NCI-H1436 treated with DMSO at 0.1 percent for 48 hours (cell line): Measurements from ENCODE around the gene GGCX.

Experiments used
- DNase-seq: peaks from one replicate; lab custom pipeline; 2025; lab: John Stamatoyannopoulos, UW

Gene GGCX

DNA sequence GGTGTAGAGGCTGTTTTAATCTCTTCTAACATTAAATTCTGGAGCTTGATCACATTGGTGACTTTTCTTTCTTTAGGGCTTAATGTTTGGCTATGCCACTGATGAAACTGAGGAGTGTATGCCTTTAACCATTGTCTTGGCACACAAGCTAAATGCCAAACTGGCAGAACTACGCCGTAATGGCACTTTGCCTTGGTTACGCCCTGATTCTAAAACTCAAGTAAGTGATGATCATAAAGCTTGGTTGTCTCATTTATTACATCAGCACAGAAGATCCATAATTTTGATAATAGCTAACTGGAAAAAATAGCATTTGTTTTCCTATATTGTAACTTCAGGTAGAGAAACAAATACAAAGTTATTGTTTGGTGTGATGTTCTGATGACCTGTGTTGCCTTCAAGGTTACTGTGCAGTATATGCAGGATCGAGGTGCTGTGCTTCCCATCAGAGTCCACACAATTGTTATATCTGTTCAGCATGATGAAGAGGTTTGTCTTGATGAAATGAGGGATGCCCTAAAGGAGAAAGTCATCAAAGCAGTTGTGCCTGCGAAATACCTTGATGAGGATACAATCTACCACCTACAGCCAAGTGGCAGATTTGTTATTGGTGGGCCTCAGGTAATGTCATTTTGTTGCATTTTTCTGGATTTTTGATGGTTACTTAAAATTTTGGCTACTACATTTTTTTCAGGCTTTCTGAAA is 19.4 kb downstream of the GGCX start:
- DNase-seq, result no peak

DNA sequence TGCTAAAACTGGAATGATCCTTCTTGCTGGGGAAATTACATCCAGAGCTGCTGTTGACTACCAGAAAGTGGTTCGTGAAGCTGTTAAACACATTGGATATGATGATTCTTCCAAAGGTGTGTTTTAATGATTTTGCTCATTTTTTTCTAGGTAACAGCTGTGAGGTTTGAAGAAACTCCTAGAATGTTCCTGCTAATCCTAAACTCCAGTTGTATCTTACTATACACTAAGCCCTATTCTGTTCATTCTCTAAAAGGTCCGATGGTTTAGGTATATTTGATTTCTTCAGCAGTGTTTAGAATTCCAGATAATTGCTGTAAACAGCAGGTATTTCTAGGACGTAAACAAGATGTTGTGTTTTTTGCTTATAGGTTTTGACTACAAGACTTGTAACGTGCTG is 20.0 kb downstream of the GGCX start:
- DNase-seq, result no peak

DNA sequence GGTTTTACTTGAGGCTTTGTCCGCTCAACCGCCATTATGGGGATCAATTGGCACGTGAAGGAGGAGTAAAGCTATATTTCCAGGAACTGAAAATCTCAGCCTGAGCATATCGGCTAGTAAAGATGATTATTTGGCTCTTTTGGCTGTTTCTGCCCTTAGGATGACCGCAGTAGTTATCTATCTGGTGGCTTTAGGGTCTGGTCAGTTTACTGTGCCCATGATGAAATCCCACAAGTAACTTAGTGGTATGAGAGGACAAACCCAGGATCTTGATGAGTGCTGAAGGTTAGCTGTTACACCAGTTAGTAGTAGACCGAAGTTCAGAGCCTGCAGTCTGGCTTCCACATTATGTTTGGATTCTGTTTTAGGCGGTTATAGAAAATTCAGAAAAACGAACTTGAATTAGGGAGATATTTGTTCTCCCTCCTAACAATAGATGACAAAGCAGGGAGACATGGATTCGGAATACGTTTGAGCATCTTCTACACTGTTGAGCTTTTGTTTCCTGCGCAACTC is 21.1 kb downstream of the GGCX start:
- DNase-seq, result no peak

DNA sequence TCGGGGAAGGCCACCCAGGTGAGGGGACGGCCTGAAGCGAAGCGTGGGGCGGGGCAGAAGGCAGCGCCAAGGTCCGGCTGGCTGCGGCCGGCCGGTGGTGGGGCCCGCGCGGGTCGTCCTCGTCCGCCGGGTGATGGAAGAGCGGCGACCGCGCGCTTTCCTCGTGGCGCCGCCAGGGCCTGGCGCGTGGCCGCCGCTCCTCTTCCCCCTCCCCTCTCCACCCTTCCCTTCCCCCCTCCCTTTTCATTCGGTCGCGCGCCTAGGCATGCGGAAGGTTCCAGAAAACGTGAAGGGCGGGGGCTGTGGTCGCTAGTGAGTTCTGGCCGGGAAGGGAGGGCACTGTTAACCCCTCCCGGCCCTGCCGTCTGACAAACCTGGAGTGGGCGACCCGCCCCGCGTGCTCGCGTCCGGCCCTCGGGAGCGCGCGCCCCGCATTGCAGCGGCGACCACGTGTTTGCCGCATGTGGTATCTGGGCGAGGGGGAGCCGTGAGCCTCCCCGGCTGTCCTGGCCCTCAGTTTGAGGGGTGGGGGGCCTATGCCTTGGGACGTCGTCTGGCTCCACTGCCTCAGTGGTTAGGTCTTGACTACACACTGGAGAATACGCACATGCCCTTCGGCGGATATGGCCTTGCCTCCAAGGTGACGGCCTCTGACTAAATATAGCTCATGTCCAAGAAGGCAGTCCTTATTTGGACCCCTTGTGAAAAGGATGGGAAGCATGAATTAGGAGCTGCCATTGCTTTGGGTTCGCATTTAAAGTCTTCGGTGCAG is 21.7 kb downstream of the GGCX start:
- no peak for DNase-seq

DNA sequence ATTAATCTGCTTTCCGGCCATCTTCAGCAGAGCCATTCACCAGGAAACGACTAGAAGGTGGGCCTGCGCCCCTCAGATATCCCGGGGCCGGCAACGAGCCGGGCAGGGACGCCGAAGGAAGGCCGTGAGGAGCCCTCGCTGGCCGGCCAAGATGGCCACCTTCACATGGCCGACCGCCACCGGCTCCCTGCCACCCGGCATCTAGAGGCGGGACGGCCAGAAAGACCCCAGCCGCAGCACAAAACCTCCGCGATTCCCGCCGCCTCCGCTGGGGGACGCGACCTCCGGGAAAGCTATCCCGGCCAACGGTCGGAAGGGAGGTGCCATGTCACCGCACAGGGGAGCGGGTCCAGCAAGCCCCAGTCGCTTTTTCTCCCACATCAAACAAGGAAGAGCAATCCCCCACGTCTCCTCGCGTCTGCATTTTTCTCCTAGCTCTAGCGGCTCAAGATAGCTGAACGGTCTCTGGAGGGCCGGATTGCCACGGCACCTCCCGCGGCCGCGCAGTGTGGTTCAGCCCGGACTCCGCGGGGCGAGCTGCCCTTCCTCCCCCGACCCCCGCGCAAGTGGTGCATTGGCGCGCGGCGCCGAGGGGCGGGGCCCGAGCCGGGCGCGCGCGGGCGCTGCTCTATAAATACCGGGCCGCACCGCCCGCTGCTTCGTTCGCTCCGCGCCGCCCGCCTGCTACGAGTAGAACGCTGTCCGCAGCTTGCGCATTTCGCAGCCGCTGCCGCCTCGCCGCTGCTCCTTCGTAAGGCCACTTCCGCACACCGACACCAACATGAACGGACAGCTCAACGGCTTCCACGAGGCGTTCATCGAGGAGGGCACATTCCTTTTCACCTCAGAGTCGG is 22.6 kb downstream of the GGCX start, which contains the start of gene MAT2A:
MAT2A (plus strand) TSS at position 662 of the 854 bp plus-strand sequence; CDS start at position 782, 120 bp downstream.
- DNase-seq, result peak; percentile 53

DNA sequence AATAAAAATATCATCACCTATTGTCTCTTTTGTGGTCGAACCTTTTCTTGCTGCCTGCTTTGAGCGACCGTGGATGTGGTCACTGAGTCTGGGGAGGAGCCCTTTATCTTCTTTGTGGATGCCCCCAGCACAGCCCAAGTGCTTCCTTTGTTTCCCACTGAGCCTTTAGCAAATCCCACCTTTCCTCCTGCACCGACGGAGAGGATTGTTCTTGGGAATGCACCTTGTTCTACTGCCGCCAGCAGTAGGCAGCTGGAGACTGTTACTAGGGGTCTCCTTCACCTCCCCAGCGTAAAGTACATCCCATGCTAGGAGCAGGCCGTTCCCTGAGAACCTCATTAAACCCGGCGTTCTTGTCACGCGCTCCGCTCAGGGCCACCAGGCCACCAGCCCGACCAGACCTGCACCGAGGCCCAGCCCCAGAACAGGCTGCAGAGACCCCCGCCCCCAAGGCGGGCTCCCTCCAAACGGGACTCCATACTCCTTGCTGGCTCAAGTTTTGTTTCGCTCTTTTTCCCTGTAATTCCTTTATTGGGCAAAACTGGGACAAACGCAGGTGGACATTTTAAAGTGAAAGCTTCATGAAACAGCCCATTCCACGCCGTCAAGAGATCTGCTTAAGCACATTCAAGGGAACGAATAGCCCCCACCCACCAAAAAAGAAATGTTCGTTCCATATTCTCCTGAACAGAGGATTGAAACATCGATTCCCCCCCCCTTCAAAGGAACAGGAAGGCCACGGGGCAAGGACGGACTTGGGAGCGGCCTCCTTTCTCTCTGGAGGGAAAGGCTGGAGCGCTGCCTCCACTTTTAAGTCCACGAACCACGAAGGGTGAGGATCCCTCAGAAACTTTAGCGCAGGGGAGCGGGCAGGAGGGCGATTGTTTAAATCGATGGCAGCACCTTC is 23.4 kb downstream of the GGCX start:
- DNase-seq, result no peak

DNA sequence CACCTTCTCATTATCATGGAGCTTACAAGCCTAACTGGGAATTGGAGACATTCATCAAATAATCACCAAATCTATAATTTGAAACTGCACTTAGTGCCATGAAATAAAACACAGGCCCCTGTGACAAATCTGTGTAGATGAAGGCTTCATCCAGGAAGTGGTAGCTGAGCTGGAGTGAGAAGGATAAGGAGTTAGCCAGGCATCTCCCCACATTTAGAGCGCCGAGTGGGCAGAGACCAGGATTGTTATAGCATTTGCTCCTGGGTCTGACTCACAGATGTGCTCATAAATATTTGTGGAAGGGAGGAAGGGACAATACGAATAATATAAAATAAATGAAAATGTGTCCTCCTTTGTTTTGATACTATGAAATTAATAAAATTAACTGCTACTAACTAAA is 24.8 kb downstream of the GGCX start:
- no peak for DNase-seq

DNA sequence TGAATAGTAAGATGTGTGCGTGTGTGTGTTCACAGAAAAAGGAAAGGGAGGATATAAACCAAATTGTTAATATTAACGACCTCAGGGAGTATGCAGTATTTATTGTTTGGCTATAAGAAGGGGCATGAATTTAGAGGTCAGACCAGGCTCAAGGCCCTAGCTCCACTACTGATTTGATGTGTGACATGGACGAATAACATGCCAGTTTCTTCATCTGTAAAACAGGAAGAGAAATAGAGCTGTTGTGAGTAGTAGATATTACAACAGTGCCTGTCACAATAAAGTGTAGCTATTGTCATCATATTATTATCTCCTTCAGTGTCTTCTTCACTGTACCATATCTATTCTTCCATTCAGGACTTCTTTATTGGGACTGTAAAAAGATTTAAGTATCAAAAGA is 26.4 kb downstream of the GGCX start:
- DNase-seq, result no peak

DNA sequence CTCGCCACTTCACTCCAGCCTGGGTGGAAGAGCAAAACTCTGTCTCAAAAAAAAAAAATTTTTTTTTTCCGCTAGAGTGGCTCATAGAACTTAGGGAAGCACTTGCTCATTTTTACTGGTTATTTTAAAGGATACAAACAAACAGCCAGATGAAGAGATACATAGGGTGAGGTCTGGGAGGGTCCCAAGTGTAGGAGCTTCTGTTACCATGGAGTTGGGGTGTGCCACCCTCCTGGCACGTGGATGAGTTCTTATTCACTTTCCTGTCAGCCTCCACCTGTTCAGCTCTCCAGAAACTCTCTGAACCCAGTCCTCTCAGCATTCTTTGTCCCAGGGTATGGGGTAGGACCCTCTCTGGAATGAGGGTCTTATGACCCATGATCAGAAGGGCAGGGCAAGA is 27.2 kb downstream of the GGCX start:
- no peak for DNase-seq

DNA sequence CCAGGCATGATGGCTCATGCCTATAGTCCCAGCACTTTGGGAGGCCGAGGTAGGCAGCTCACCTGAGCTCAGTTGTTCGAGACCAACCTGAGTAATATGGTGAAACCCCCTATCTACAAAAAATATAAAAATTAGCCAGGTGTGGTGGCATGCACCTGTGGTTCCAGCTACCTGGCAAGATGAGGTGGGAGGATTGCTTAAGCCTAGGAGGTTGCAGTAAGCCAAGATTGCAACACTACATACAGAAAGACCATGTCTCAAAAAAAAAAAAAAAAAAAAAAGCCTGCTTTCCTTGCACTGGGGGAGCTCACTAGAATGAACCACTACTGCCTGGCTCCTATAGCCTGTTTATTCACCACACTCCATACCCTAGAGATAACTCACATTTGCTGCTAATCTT is 29.7 kb downstream of the GGCX start:
- no peak for DNase-seq

DNA sequence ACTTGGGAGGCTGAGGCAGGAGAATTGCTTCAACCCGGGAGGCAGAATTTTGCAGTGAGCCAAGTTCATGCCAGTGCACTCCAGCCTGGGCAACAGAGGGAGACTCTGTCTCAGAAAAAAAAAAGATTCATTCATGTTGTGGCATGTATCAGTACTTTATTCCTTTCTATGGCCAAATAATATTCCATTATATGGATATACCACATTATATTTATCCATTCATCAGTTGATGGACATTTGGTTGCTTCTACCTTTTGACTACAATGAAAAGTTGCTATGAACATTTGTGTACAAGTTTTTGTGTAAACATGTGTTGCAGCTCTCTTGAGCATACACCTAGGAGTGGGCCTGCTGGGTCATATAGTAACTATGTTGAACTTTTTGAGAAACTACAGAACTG is 31.5 kb downstream of the GGCX start:
- no peak for DNase-seq

DNA sequence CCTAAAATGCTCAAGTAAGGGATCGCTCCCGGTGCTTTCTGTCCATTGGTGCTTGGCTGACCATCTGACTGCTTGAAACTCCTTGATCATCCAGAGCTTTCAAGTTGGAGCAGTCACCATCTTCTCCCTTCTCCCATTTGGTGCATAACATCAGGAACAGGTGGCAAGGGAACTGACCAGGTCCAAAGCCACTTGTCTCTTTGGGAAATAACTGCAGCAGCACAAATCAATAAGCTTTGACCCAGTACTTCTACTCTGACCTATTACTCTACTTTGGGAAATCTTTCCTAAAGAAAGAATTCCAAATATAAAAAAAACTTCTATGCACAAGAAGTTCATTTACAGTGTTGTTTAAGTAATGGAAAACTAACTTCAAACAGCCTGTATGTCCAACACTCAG is 32.9 kb downstream of the GGCX start:
- DNase-seq, result no peak

DNA sequence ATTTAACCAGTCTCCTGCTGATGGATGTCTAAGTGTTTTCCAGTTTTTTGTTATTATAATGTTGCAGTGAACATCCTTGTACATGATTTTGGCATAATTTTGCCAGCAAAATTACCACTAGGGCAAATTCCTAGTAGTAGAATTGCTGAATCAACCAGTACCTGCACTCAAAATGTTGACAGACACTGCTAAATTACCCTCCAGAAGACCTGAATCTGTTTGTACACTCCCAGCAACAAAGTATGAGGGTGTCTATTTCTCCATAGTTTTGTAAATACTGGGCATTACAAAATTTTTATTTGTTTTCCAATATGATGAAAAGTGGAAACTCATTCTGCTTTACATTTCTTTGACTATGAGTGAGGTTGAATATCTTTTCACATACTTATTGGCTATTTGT is 33.5 kb downstream of the GGCX start:
- DNase-seq, result no peak

DNA sequence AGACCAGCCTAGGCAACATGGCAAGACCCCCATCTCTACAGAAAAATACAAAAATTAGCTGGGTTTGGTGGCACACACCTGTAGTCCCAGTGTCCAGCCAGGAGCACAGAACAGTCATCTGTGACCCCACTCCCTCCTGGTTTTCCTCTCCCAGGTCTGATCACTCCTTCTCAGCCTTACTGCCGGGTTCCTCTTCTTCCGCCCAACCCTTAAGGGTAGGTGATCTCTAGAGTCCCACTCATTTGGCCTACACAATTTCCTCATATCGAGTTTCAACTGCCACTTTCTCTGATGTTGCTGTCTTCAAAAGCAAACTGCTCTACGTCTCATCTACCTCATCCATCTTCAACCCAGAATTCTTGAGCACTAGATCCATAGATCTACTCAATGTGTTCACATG is 35.7 kb downstream of the GGCX start:
- no peak for DNase-seq

DNA sequence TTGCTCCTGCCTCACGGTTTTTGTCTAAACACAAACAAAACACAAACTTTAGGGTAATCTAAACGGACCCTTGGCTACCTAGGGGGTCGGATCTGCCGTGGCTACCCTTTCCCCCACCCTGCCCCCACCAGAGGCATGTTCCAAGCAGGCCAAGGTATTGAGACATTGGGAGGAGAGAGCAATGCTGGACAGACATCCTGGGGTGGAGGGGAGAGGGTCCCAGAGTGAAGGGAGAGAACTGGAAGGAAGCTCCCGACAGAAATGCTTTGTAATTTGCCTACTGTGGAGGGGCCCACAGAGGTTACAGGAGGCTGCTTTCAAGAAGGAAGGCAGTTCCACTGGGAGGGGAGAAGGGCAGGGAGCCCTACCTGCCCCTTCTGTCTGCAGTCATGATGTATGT is 36.3 kb downstream of the GGCX start:
- no peak for DNase-seq

DNA sequence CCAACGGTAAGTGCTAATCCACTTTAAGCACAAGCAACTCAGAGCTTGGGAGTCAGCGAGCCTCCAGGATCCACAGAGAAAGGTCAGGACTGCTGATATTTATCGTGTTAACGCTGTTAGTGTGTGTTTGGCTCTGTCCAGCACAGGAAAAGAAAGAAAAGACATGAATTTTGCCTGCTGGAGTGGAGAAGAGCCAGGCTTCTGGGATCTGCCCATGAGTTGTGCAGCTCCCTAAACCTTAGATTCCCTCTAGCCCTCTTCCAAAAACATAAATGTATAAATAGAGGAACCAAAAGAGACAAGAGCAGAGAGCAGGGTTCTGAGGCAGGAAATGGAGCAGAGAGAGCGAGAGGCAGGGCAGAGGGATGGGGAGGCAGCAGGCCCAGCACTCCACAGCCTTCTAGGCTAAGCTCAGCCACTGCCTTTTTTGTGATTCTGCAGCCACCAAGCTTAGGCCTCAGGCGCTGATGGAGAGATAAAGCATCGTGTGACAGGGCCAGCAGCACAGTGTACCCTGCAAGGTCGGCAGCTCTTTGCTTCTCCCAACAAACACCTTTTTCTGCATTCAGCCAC is 36.9 kb downstream of the GGCX start:
- DNase-seq, result no peak

DNA sequence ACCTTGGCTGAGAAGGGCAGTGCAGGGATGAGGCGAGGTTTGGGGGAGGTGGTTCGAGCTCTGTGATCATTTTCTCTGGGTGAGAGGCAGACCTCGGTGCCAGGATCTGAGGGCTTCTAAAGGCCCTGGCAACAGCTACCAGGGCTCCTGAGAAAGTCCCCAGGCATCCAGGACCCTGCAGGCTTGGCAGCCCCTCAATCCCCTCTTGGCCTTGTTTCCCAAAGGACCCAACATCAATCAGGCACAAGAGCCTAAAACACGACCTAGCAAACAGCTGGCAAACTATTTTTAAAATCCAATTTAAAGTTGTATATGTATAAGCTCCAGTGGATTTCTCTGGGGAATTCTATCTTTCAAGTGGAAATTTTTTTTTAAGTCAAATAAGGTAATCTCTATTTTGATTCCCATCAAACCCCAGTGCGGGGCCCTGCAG is 37.4 kb downstream of the GGCX start:
- no peak for DNase-seq

DNA sequence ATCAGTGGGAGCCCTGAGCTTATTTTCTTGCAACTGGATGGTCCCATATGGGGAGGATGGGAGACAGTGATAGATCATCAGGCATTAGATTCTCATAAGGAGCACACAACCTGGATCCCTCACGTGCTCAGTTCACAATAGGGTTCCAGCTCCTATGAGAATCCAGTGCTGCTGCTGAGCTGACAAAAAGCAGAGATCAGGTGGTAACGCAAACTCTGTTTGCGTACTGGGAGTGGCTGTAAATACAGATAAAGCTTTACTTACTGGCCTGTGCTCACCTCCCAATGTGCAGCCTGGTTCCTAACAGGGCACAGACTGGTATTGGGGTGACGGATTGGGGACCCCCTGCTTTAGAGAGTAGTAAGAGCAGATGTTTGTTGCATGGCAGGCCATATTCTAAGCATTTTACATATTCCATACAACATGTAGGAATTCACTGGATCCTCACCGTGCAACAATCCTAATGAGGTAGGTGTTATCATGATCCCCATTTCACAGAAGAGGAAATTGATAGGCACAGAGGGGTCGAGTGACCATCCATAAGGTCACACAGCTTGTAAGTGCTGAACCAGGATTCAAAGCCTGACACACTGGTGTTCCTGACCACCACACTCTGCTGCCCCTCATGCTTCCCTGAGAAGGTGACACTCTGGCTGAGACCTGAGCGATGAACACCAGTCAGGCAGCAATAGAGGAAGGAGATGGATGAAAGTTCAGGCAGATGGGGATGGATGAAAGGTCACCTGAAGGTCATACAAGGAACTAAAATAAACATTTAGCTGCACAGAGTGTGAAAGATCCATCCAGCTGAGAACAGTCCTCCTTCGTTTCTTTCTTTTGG is 38.0 kb downstream of the GGCX start:
- no peak for DNase-seq

DNA sequence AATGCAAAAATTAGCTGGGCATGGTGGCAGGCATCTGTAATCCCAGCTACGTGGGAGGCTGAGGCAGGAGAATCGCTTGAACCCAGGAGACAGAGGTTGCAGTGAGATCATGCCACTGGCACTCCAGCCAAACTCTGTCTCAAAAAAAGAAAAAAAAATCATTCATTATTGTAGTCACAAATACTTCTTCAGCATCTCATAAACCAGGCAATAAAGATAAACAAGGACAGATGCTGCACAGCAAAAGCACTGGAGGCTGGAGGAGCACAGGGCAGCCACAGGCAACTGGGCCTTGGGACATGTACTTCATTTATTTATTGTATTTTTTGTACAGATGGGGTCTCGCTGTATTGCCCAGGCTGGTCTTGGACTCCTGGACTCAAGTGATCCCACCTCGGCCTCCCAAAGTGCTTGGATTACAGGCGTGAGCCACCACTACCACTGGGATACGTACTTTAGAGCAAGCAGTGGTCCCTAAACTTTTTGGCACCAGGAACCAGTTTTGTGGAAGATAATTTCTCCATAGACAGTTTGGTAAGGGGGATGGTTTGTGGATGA is 39.1 kb downstream of the GGCX start:
- DNase-seq, result no peak
